HuH-7.5 (cell line): ENCODE measurements around the gene KCNJ6.
"Not testable (repeated sequence)": the region's sequence is repeated elsewhere in the genome, so short reads cannot be mapped to it uniquely, and the experiment has no call there.

ENCODE experiments used
- DNase-seq: peaks from one replicate; pipeline ENCODE4 v3.0.0; 2011; ENCODE audit warnings: low spot score

KCNJ6 gene

DNA sequence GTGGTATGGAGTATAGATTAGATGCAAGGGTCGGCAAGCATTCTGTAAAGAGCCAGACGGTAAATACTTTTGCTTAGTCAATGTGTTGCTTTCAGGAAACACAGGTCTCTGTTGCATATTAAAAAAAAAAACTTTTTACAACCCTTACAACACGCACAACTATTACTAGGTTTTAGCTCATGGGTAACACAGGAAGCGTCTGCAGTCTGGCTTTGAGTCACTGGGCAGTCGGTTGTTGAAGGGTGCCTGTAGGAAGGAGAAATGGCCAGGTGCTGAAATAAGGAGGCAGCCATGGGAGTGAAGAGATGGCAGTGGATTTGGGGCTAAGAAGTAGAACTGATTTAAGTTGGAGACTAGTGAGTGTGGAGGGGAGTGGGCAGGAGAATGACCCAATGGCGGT, 192.1 kb downstream of the KCNJ6 start:
- DNase-seq: no peak

DNA sequence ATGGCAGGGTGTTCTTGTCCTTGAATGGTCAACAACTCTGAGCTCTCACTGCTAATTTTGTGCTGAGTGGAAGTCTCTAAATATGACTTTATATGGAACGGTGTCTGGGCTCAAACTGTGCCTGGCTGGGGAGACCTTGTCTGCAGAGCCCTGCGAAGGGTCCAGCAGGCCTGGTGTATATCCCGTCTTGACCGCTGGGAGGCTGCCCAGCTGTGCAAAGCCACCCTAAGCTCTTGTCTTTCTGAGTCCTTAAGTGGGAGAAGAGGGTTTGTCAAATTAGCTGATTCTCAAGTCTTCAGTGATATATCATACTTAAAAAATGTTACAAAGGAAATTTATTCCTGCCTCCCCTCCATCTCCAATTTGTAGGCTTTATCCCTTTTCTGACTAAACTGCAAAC, 198.7 kb downstream of the KCNJ6 start:
- DNase-seq: no peak

GRCh38 chr21:37712569-37712934, 203.7 kb downstream of the KCNJ6 start:
- not testable (repeated sequence) for DNase-seq

GRCh38 chr21:37711836-37712568, 204.3 kb downstream of the KCNJ6 start:
- peak; percentile 20 for DNase-seq

GRCh38 chr21:37711286-37711829, 204.9 kb downstream of the KCNJ6 start:
- no peak for DNase-seq

DNA sequence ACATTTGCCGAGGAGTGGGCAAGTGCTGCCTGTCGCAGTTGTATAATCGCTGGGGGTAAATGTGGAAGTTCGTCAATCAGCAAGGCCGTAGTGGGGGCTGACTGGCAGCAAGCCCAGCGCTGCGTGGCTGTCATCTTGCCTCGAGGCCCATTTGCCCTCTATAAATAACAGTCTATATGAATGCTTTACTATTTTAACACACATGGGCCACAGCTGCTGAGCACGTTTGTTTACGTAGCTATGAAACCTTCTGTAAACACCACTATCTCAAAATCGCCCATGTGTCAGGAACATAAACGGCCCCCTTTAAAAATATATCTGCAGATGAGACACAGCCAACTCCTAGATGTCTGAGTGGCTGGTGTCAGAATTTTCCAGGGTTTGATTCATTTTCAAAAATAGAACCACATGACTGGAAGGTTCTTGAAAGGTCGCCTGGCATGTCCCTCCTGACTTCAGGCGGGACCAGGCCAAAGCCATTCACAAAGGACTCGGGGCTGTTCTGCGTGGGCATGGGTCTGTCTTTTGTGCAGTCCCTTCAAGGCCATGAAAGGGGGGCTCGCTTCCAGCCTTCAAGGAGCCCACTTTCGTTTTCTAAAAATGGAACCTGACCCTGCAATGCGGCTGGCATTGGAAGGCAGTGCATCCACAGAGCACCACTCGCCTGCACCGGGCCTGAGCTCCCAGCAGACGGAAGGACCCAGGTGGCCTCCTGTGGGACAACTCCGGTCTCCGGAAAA, 205.5 kb downstream of the KCNJ6 start:
- DNase-seq: no peak

DNA sequence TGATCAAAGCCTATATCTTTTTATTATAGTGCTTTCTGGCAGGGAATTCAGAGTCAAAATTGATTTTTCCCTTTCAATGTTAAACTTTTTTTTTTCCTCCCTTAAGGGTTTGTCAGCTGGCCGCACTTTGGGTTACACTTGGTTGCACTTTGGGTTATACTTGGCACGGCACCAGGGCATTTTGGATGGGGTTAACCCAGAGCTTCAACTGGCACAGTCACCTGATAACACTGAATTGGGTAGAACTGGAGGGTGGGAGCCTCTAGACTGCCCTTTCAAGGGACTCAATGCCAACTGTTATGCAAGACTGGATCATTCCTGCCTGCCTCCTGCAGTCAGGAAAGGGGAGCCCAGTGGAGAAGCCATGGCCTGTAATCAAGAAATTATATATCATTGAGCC, 211.5 kb downstream of the KCNJ6 start:
- DNase-seq: no peak

- DNase-seq: no peak
Measured at GRCh38 chr21:37702241-37702640, 214.0 kb downstream of the KCNJ6 start.

- peak; percentile 38 for DNase-seq
Measured at GRCh38 chr21:37700641-37701202, 215.5 kb downstream of the KCNJ6 start.

DNA sequence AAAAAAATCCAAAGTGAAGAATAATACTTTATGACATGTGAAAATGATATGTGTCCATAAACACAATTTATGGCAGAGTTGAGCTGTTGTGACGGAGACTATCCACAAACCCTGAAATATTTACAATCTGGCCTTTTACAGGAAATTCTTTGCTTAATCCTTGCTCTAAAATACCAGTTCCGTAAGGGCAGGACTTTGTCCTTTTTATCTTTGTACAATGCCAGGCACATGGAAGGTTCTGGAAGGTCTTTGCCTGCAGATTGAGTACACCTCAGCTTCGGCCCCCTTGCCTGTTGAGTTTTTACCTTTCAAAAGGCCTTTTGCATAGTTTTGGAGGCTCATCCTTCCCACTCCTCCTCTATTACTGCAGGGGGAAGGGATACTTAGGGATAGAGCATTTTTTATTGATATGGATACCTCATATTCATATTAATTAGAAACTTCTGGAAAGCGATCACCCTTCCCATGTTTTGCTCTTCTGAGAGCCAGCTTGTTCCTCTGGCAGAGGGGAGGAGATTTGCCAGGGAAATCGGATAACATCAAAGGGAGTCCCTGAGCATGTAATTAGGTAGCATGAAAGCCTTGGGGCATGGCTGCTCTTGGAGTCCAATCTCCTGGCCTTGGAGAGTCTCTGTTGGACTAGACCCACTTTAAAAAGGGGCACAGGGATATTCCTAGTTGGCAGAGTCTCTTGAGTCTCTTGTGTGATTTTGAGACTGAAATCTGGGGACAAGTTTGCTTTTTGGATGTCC, 217.1 kb downstream of the KCNJ6 start:
- DNase-seq: no peak

DNA sequence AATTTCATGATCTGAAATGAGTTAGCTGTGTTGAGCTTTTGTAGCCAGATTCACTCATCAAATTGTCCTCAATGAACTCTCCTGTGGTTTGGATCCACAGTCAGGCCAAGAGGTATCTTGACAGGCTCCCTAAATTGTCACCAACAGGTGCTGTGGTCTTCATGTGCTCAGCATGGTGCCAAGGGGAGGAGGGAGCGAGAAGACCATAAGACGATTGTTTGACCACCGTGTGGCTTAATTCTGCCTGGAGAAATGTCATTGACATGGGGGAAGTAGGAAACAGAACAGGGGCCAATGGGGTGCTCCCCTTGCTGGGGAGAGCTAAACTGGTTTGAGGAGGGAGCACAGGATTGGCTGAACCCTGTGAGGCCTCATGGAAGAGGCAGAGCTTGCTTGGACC, 219.3 kb downstream of the KCNJ6 start:
- DNase-seq: no peak

GRCh38 chr21:37695111-37695510, 221.1 kb downstream of the KCNJ6 start:
- no peak for DNase-seq

DNA sequence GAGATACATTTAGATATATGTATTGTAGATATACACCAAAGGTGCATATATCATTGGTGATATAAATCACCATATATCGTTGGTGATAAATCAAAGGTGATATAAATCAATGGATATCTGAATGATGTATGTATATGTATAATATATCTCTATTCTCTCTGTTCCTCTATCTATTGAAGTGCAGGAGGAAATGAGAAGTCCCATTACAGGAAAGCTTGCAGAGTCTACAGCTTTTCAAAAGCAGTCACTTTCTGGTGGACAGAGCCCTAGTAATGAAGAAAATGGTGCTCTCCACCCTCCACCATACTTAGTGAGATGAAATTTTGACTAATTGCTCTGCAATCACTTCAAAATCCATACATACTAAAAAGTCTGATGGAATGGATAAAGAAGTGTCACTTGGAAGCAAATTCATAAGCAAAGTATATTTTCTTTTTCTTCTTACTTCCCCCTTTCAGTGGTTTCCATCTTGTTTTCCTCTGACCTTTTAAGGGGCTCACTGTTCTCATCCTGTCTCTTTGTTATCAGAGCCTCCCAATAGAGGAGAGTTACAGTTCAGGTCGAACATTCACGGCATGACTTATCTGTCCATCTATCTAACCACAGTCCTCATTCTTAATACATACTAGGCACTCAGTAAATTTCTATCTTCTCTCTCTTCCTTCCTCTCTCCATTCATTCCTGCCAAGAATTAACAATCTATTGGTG, 227.2 kb downstream of the KCNJ6 start:
- DNase-seq: no peak

GRCh38 chr21:37686991-37687810, 229.1 kb downstream of the KCNJ6 start:
- no peak for DNase-seq

GRCh38 chr21:37684547-37684946, 231.7 kb downstream of the KCNJ6 start:
- no peak for DNase-seq

DNA sequence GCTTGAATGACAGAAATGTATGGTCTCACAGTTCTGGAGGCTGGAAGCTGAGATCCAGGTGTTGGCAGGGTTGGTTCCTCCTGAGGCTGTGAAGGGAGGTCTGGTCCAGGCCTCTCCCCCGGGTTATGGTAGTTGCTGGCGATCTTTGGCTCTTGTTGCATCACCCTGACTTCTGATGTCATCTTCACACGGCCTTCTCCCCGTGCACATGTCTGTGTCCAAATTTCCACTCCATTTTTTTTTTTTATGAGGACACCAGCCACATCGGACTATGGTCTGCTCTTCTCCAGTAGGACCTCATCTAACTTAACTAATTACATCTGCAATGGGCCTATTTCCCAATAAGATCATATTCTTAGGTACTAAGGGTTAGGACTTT, 232.2 kb downstream of the KCNJ6 start:
- DNase-seq: no peak

DNA sequence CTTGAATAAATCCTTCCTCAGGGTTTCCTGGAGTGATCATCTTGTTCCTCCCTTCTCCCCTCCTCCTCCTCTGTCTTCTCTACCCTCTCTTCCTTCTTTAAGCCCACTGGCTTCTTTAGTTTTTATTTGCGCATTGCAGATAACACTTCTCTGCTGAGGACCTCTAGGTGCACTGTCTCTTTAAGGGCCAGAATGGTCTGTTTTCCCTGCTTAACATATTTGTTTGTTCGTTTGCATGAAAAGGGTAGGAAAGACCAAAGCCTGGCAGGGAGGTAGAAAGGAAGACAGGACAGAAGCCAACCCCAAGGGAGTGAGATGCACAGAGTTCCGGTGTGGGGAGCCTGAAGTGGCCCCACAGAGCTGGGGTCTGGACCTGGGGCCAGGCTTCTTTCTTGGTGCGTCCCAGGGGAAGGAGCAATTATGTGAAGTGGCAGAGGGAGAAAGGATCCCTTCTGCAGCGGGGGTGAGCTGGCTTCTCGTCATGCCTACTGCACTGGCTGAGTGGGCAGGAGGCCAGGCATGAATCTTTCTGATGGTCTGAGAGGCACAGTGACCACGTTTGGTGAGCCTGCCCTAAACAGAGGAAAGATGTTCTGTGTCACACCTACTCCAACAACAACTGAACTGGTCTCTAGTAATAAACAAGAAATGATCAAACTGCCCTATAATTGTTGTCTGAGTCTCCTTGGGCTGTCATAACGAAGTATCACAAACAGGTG, 232.7 kb downstream of the KCNJ6 start:
- no peak for DNase-seq

DNA sequence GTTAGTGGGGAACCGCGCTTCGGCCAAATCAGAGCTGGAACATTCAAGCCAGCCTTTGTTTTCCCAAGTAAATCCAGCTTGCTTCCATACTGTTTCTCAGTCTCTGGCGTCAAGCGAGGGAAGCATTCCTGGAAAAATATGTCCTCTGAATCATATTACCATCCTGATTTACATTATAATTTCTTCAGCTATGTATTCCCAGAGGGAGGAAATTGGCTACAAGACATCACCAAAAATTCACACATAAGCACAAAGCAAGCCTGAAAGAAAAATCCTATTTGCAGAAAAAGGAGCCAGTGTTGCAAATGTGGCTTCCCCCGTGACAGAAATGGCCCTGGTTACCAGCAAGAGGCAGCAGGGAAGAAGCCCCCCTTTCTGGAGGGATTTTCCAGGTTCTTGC, 233.3 kb downstream of the KCNJ6 start:
- DNase-seq: no peak

GRCh38 chr21:37677006-37677405, 239.3 kb downstream of the KCNJ6 start:
- DNase-seq: no peak

GRCh38 chr21:37675202-37675801, 241.0 kb downstream of the KCNJ6 start:
- DNase-seq: peak; percentile 54
